Heart right ventricle (tissue), 16 donors: Measurements from ENCODE around the gene COL6A2. TPM values are rescaled to one million over a fixed set of nuclear protein-coding genes. Genes with fewer than 3 reads are reported as not detected.
A peak's percentile ranks its signal among the peaks of the same experiment; 100 is the strongest.
"Not testable (repeated sequence)": the region's sequence is repeated elsewhere in the genome, so short reads cannot be mapped to it uniquely, and the experiment has no call there.

Experiments
- ATAC-seq, 8 donors: fragments of 200-7000 bp; cut with Tn5 transposase; one replicate each; pipeline ENCODE4 v1.9.1; 2020; ENCODE audit warnings: mild to moderate bottlenecking in 8 of 8, moderate library complexity in 8 of 8, moderate number of reproducible peaks in 1 of 8
- DNase-seq, 2 donors: peaks; one replicate each; pipeline ENCODE4 v3.0.0-alpha.2; 2020
- H3K27ac ChIP-seq, 10 donors: fragments of 200-600 bp; sonication (generic) in 2 of 10; one replicate each; pipeline versions ENCODE4 v1.5.0 to v1.8.0; 2020 to 2022; ENCODE audit warnings: mild to moderate bottlenecking in 3 of 10
- H3K27me3 ChIP-seq, 7 donors: fragments of 200-600 bp; one replicate each; pipeline ENCODE4 v1.8.0; 2021 to 2022; ENCODE audit warnings: mild to moderate bottlenecking in 2 of 7
- H3K36me3 ChIP-seq, 9 donors: fragments of 200-600 bp; sonication (generic) in 1 of 9; one replicate each; pipeline versions ENCODE4 v1.5.0 to v1.8.0; 2020 to 2022; ENCODE audit warnings: mild to moderate bottlenecking in 2 of 9
- H3K4me1 ChIP-seq, 9 donors: fragments of 200-600 bp; sonication (generic) in 1 of 9; one replicate each; pipeline versions ENCODE4 v1.5.0 to v1.8.0; 2020 to 2022; ENCODE audit warnings: mild to moderate bottlenecking in 4 of 9
- H3K4me3 ChIP-seq, 10 donors: fragments of 200-600 bp; sonication (generic) in 2 of 10; one replicate each; pipeline versions ENCODE4 v1.5.0 to v1.8.0; 2020 to 2022; ENCODE audit warnings: mild to moderate bottlenecking in 7 of 10, moderate library complexity in 2 of 10
- H3K9me3 ChIP-seq, 11 donors: fragments of 200-600 bp in 10 of 11; sonication (generic) in 2 of 11; one replicate each; pipeline versions ENCODE4 v1.5.0 to v1.8.0; 2013 to 2022; ENCODE audit warnings: mild to moderate bottlenecking in 2 of 11, control low read depth in 1 of 11, moderate library complexity in 1 of 11
- WGBS, 2 donors: extraction: QIAGEN DNeasy Blood & Tissue Kit; methylation state at CpG; one replicate each; pipeline ENCODE4 v1.1.7; 2013; ENCODE audit warnings: inconsistent platforms in 1 of 2; 5-methylcytosine and 5-hydroxymethylcytosine counted together
- intact Hi-C, 10 donors: fragments of 100-400 bp; cut with DNase I; formaldehyde crosslinking; loops; one replicate each; pipeline versions ENCODE4 v1.11.1 to v1.14.2; 2022
- polyA plus RNA-seq, 2 donors: library from polyadenylated mRNA; stranded (reverse); fragments of 200-250 nt; gene quantifications; one replicate each; pipeline ENCODE4 v1.2.3, GENCODE V29; 2013
- total RNA-seq, 10 donors: library from RNA; stranded (reverse); fragmentation: NEBNext Ultra II Directional in 3 of 10; extraction: Animal tissue kit (Norgen Biotek cat#: 25700) in 3 of 10; gene quantifications; one replicate each; pipeline versions ENCODE4 v1.2.1 to v1.2.4, GENCODE V29; 2021 to 2023
- TF ChIP-seq, protein P1 (sequence below), 9 donors: fragments of 200-600 bp; sonication (generic) in 2 of 9; IDR thresholded peaks; one replicate each; pipeline versions ENCODE4 v1.5.0 to v1.8.0; 2021 to 2022; ENCODE audit warnings: antibody characterized with exemption in 9 of 9, mild to moderate bottlenecking in 5 of 9, moderate library complexity in 1 of 9
- donor health status: Arrhythmogenic right ventricular cardiomyopathy.
- donor health status: ischemic (EF 13 %, LVEDD 7.1; RV severe dilation, severe dysfunction).
- donor health status: healthy with polysubstance abuse.
- donor health status: DM: no; HTN: yes; CAD: no.
- donor health status: DM: no; HTN: no; CAD: no.
- donor health status: ischemic (EF 25% LVEDD 6.9; RV normal size, moderate dysfunction).
- donor health status: ischemic (EF 25% LVEDD 5.7; RV mildly dilated, moderate dysfunction).
- donor health status: healthy.
- donor health status: DM: yes; HTN: yes; CAD: no.
- donor health status: Ischemic cardiomyopathy.
- donor health status: ischemic (EF 35%, LVEDD 5.7; RV mildly dilated, moderate dysfunction).
- donor health status: nonischemic (EF 11% LVEDD 7.7; RV severe dilation, severe dysfunction).
- donor health status: DM: yes; HTN: yes; CAD: no.
- donor health status: PGD.
- donor health status: ischemic (EF 29% LVEDD 5.4; RV normal size, mild dysfunction).
- donor health status: nonischemic (EF 23%, LVEDD 6.1; RV moderate dilation, normal function).

The COL6A2 gene
- total and polyA plus RNA-seq, 12 donors = 76.6 to 370 (median 162) TPM

DNA sequence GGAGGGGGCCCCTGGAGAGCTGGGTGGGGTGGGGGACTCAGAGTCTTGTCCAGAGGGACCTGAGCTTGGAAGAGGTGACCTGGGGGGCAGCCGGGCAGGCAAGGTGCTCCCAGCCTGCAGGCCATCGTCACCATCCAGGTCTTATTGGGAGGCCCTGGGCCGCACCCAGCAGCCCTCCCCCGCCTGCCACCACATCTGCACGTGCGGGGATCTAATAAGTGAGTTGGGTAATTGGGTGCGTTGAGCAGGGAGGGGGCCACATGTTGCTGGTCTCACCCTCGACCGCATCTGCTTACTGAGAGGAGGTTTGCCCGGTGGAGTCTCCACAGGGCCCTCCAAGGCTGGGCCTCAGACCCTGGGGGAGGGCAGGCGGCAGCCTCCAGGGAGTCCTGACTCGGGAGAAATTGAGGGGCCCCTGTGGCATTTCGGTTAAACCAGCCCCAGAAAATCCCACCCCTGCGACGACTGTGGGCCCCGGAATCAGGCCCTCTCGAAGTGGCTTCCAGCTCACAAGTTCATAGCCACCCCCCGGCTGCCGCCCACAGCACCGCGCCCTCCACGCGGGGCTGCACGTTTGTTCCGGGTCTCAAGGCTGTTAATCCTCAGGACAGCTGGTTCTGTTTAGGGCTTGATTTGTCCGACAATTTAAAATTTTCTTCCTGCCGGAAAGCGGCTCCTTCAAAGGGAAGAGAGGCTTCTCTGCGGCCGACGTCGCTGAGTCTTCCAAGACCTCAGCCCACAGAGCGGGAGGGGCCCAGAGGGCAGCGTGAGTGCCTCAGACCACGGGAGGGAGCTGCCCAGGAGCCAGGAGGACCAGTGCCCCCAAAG, 14.7 kb upstream of the COL6A2 start:
- WGBS, 2 donors = 75 to 77% methylated on average over 34 to 35 of the region's 35 CpGs
- no peak for ATAC-seq
- no peak overlapping the region for H3K4me3 ChIP-seq
- H3K4me1 ChIP-seq = peaks cover 8 to 28% (median 24%) of the 10 kb centered on the region in 9 donors
- H3K27me3 ChIP-seq = peaks cover 0 to 8% (median 0%) of the 10 kb centered on the region in 7 donors
- H3K27ac ChIP-seq = peak overlapping the region in 4 of 10 donors; percentile 4 to 40 (median 31)
- no peaks in the 10 kb centered on the region for H3K36me3 ChIP-seq
- H3K9me3 ChIP-seq = peaks cover 0 to 26% (median 8%) of the 10 kb centered on the region in 11 donors
- TF ChIP-seq, protein P1, sequence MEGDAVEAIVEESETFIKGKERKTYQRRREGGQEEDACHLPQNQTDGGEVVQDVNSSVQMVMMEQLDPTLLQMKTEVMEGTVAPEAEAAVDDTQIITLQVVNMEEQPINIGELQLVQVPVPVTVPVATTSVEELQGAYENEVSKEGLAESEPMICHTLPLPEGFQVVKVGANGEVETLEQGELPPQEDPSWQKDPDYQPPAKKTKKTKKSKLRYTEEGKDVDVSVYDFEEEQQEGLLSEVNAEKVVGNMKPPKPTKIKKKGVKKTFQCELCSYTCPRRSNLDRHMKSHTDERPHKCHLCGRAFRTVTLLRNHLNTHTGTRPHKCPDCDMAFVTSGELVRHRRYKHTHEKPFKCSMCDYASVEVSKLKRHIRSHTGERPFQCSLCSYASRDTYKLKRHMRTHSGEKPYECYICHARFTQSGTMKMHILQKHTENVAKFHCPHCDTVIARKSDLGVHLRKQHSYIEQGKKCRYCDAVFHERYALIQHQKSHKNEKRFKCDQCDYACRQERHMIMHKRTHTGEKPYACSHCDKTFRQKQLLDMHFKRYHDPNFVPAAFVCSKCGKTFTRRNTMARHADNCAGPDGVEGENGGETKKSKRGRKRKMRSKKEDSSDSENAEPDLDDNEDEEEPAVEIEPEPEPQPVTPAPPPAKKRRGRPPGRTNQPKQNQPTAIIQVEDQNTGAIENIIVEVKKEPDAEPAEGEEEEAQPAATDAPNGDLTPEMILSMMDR (IDR thresholded peaks at IDR 0.05) = no peak
- intact Hi-C loops = no loop called here
- DNase-seq = no peak

DNA sequence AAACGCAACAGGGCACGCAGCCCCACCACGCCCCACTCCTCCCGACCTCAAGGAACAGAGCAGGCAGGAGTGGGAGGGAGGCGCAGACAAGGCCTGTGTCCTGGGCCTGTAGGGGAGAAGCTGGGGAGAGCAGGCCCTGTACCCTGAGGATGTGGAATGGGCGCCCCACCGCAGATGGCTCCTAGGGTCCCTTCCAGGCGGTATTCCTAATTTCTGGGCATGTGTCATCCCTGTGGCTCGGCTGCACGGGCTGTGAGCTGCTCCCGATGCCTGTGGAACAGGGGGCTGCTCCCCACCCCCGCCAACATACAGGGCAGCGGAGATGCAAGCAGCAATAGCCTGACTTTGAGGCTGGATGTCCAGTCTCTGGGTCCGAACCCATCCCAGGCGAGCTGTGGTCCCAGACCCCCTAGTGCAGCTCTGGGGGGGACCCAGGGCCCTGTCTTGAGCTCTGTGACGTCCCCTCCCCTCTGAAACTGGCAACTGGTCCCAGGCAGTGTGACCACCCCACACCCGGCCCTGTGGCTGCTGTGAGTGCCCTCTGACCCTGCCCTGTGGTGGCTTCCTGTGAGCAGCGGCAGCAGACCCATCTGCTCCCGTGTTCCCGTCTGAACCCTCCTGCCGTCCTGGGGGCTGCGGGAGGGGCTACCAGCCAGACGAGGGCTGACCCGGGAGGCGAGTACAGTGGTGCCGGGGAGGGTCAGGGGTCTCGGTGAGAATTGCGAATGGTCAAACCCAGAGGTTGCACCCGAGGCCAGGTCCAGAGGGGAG, 13.9 kb upstream of the COL6A2 start:
- WGBS, 2 donors = 85 to 86% methylated on average over 29 of the region's 29 CpGs
- peak overlapping the region in 4 of 10 donors; percentile 4 to 40 (median 31) for H3K27ac ChIP-seq
- intact Hi-C loops = no loop called here

DNA sequence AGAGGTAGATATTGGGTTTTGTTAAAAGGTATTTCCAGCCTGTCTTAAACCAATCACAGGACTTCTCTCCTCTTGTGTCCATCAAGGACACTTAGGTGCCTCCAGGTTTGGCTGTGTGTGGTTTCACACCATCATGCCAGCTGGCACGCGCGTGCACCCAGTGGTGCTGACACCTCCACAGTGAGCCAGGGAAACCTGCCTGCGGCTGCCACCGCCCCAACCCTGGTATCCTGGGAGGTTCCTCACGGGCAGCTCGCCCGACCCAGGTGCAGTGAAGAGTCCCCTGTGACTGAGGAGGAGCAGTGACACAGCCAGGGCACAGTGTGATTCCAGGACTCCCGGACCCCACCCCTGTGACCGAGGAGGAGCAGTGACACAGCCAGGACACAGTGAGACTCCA, 13.2 kb upstream of the COL6A2 start:
- TF ChIP-seq, protein P1 (IDR thresholded peaks at IDR 0.05) = no peak
- peaks cover 0 to 8% (median 0%) of the 10 kb centered on the region in 7 donors for H3K27me3 ChIP-seq

More for the DNA sequence above, 13.9 kb upstream of the COL6A2 start:
- Histone ChIP-seq H3K9me3 (peaks cover 0 to 34% (median 15%) of the 10 kb centered on the region in 11 donors), H3K27me3 (peaks cover 0 to 8% (median 0%) of the 10 kb centered on the region in 7 donors), H3K4me1 (peaks cover 8 to 23% (median 19%) of the 10 kb centered on the region in 9 donors), H3K36me3 (no peaks in the 10 kb centered on the region), H3K4me3 (no peak overlapping the region)
- DNase-seq (no peak), ATAC-seq (no peak)
- TF ChIP-seq, protein P1 (IDR thresholded peaks at IDR 0.05) = no peak

DNA sequence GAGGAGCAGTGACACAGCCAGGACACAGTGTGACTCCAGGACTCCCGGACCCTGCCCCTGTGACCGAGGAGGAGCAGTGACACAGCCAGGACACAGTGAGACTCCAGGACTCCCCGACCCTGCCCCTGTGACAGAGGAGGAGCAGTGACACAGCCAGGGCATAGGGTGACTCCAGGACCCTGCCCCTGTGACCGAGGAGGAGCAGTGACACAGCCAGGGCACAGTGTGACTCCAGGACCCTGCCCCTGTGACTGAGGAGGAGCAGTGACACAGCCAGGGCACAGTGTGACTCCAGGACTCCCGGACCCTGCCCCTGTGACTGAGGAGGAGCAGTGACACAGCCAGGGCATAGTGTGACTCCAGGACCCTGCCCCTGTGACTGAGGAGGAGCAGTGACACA, 12.7 kb upstream of the COL6A2 start:
- 71 to 80% methylated on average over 5 of the region's 5 CpGs for WGBS, 2 donors
- ATAC-seq, H3K27ac ChIP-seq: not testable (repeated sequence)

More for the DNA sequence above, 13.2 kb upstream of the COL6A2 start:
- Histone ChIP-seq H3K4me3 (no peak overlapping the region), H3K4me1 (peaks cover 6 to 16% (median 11%) of the 10 kb centered on the region in 9 donors), H3K9me3 (peaks cover 0 to 37% (median 15%) of the 10 kb centered on the region in 11 donors), H3K27ac (no peak overlapping the region), H3K36me3 (no peaks in the 10 kb centered on the region)
- ATAC-seq (peak in 1 of 8 donors; percentile 24), DNase-seq (no peak)
- 78 to 87% methylated on average over 10 of the region's 10 CpGs for WGBS, 2 donors
- intact Hi-C loops = no loop called here

More for the DNA sequence above, 12.7 kb upstream of the COL6A2 start:
- intact Hi-C loops, H3K27me3 ChIP-seq, H3K36me3 ChIP-seq, DNase-seq, H3K4me3 ChIP-seq: not testable (repeated sequence)
- peaks cover 0 to 37% (median 15%) of the 10 kb centered on the region in 11 donors for H3K9me3 ChIP-seq
- peaks cover 3 to 11% (median 6%) of the 10 kb centered on the region in 9 donors for H3K4me1 ChIP-seq
